Ovary (tissue), 9 donors: Measurements from ENCODE around the gene OBI1. TPM values are rescaled to one million over a fixed set of nuclear protein-coding genes. Genes with fewer than 3 reads are reported as not detected.

Experiments
- DNase-seq, 5 donors: peaks; one replicate each; pipeline ENCODE4 v3.0.0-alpha.2; 2019 to 2020
- H3K27ac ChIP-seq, 2 donors: fragments of 200-600 bp; one replicate each; pipeline versions ENCODE4 v1.5.1 to v1.8.0; 2019 to 2022
- H3K27me3 ChIP-seq: fragments of 200-600 bp; one replicate; pipeline ENCODE4 v1.8.0; 2022
- H3K36me3 ChIP-seq: fragments of 200-600 bp; sonication (generic); one replicate; pipeline ENCODE4 v1.5.1; 2019
- H3K4me1 ChIP-seq: one replicate; pipeline ENCODE4 v1.8.1; 2013; ENCODE audit warnings: mild to moderate bottlenecking, moderate library complexity; ENCODE audit not compliant: insufficient read depth
- H3K4me3 ChIP-seq: fragments of 200-600 bp; sonication (generic); one replicate; pipeline ENCODE4 v1.5.1; 2017
- H3K9me3 ChIP-seq, 2 donors: fragments of 200-600 bp in 1 of 2; sonication (generic) in 1 of 2; one replicate each; pipeline versions ENCODE4 v1.5.1 to v1.8.1; 2013 to 2019; ENCODE audit warnings: mild to moderate bottlenecking in 1 of 2, moderate library complexity in 1 of 2
- CTCF ChIP-seq, 3 donors: fragments of 450-650 bp in 2 of 3; fragments of 200-600 bp in 1 of 3; IDR thresholded peaks; one replicate each; pipeline versions ENCODE4 v1.5.1 to v1.8.0; 2016 to 2022; ENCODE audit warnings: antibody characterized with exemption in 3 of 3, mild to moderate bottlenecking in 1 of 3
- EP300 ChIP-seq: sonication (generic); formaldehyde crosslinking; IDR thresholded peaks from one replicate; pipeline ENCODE4 v1.6.1; 2017; ENCODE audit warnings: antibody characterized with exemption
- POLR2A ChIP-seq: fragments of 450-650 bp; IDR thresholded peaks from one replicate; pipeline ENCODE4 v1.6.1; 2017; ENCODE audit warnings: antibody characterized with exemption, mild to moderate bottlenecking, moderate library complexity
- WGBS, 3 donors: extraction: QIAGEN DNeasy Blood & Tissue Kit in 1 of 3; methylation state at CpG; one replicate each; pipeline versions ENCODE4 v1.1.5 to v1.1.7; 2013 to 2017; 5-methylcytosine and 5-hydroxymethylcytosine counted together
- intact Hi-C, 4 donors: fragments of 100-400 bp; cut with DNase I; formaldehyde crosslinking; loops; one replicate each; pipeline versions ENCODE4 v1.11.0 to v1.15.1; 2022 to 2023
- polyA plus RNA-seq, 2 donors: library from polyadenylated mRNA; stranded (reverse); fragments of 200-250 nt in 1 of 2; fragments of 350-450 nt in 1 of 2; fragmentation: Illumina TruSeq in 1 of 2; extraction: RNeasy Lipid Tissue Mini Kit (QIAGEN cat#74804) in 1 of 2; gene quantifications; one replicate each; pipeline ENCODE4 v1.2.3, GENCODE V29; 2013 to 2014
- total RNA-seq, 7 donors: library from RNA; depleted of rRNA in 2 of 7; stranded (reverse); fragments of >200 nt in 2 of 7; fragmentation: NEBNext Ultra II Directional in 3 of 7; extraction: Animal tissue kit (Norgen Biotek cat#: 25700) in 3 of 7; gene quantifications; one replicate each; pipeline versions ENCODE4 v1.1.0 to v1.2.4, GENCODE V29; 2016 to 2023
- donor health status: DM: no; HTN: no; CAD: no; lungs with moderate emphysema.
- donor health status: DM: no; HTN: no; CAD: no.
- donor health status: Bipolar disorder and iron deficiency.
- donor health status: DM: yes; HTN: yes; CAD: no.
- donor health status: DM: no; HTN: no; CAD: no.
- donor health status: DM: yes; HTN: yes; CAD: no.

OBI1 gene
- total and polyA plus RNA-seq, 9 donors, result 6.5 to 14.0 (median 10.0) TPM

DNA sequence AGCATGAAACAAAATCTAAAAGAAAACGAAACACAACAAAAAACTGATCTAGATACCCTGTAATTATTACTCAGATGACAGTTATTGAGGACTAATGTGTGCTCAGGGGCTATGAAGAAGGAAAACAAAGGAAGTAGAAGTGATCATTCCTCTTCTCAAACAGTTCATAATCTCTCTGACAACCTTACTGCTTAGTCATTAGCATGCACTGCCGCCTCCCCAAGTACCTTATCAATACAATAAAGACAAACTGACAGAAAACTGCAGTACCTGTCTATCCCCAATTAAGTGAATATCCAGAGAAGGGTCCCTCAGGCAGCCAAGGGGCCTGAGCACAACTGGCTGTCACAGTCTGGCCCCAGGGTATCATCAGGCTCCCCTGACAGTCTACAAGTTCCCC is 33.6 kb downstream of the OBI1 start:
- no peak overlapping the region for H3K4me3 ChIP-seq
- no peaks in the 10 kb centered on the region for H3K9me3 ChIP-seq
- intact Hi-C loops, result no loop called here
- no peaks in the 10 kb centered on the region for H3K27me3 ChIP-seq
- TF ChIP-seq EP300, result no peak
- no peak for TF ChIP-seq CTCF (IDR thresholded peaks at IDR 0.05)
- TF ChIP-seq POLR2A, result no peak
- no peak for DNase-seq
- H3K36me3 ChIP-seq, result no peaks in the 10 kb centered on the region
- 94 to 98% (median 96%) methylated on average over 2 of the region's 2 CpGs for WGBS, 3 donors
- no peaks in the 10 kb centered on the region for H3K4me1 ChIP-seq
- H3K27ac ChIP-seq, result no peak overlapping the region

- intact Hi-C loops, result no loop called here
- no peaks in the 10 kb centered on the region for H3K36me3 ChIP-seq
- 97 to 99% (median 98%) methylated on average over 3 of the region's 3 CpGs for WGBS, 3 donors
- no peaks in the 10 kb centered on the region for H3K27me3 ChIP-seq
- H3K4me1 ChIP-seq, result no peaks in the 10 kb centered on the region
- H3K27ac ChIP-seq, result no peak overlapping the region
- no peak overlapping the region for H3K4me3 ChIP-seq
- no peak for TF ChIP-seq CTCF (IDR thresholded peaks at IDR 0.05)
- no peak for DNase-seq
- no peaks in the 10 kb centered on the region for H3K9me3 ChIP-seq
Measured at GRCh38 chr13:78623132-78623531, 35.8 kb downstream of the OBI1 start.

DNA sequence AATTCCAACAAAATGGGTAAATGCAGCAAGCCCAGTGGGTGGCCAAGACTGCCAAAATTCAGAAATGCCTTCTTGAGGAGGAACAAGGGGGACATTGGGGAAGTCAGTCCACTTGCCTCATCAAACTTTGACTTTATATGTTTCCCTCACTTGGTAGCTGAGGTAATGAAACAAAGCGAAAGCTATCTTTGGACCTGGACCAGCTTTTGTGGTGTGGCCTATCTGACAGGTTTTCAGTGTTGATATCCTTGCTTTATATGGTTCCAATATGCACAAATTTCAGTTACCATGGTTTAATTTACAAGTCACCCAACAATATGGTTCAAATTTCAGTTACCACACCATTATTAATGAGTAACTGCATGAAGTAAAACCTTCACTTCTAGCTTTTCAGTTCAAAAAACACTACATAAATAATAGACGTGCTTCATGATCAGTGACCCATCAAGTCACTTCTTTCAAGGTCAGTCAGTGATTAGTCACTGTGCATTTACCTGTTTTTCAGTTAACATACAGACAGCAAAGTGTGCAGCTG is 38.0 kb downstream of the OBI1 start:
- Histone ChIP-seq H3K9me3 (no peaks in the 10 kb centered on the region), H3K27ac (no peak overlapping the region), H3K36me3 (no peaks in the 10 kb centered on the region), H3K4me3 (no peak overlapping the region), H3K27me3 (no peaks in the 10 kb centered on the region), H3K4me1 (no peaks in the 10 kb centered on the region)
- intact Hi-C loops, result no loop called here
- 88 to 99% (median 91%) methylated on average over 2 of the region's 2 CpGs for WGBS, 3 donors
- TF ChIP-seq POLR2A, result no peak
- no peak for DNase-seq

DNA sequence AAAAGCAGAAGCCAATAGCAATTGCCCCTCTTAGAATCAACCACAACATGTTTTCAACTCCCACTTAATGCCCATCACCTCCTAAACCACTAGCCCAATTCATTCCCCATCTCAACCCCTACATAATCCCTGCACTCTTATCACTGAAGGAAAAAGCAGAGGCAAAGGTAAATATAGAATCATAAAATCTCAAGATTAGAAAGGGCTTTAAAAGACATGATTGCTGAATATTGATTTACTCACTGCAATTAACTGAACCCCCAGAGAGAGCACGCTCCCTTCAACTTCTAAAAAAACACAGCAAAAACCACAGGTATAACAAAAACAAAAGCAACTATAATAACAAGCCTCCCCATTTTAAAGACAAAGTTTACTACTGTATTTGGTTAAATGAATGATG is 40.5 kb downstream of the OBI1 start:
- TF ChIP-seq CTCF (IDR thresholded peaks at IDR 0.05), result no peak
- TF ChIP-seq EP300, result no peak
- TF ChIP-seq POLR2A, result no peak
- Histone ChIP-seq H3K4me1 (no peaks in the 10 kb centered on the region), H3K9me3 (no peaks in the 10 kb centered on the region), H3K4me3 (no peak overlapping the region), H3K36me3 (no peaks in the 10 kb centered on the region), H3K27ac (no peak overlapping the region), H3K27me3 (no peaks in the 10 kb centered on the region)
- no peak for DNase-seq
- 92 to 99% (median 98%) methylated on average over 1 of the region's 1 CpG for WGBS, 3 donors
- intact Hi-C loops, result no loop called here

DNA sequence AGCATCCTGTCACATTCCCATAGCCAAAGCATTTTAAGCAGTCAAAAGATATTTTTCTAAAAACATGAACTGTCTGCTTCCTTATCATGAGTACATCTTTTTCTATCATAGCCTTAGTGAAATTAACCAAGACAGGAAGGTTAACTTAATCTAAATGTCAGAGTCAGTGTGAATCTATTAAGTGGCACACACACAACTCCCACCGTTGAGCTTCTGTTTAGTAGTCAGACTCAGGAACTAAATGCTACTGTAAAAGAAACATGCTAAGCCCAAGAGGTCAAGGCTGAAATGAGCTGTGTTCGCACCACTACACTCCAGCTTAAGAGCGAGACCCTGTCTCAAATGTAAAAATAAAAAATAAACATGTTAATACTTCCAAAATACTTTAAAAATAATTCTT is 47.9 kb downstream of the OBI1 start:
- Histone ChIP-seq H3K27ac (no peak overlapping the region), H3K9me3 (no peaks in the 10 kb centered on the region), H3K4me3 (no peak overlapping the region), H3K36me3 (no peaks in the 10 kb centered on the region), H3K4me1 (peaks cover 9% of the 10 kb centered on the region), H3K27me3 (no peaks in the 10 kb centered on the region)
- DNase-seq, result no peak
- TF ChIP-seq POLR2A, result no peak
- TF ChIP-seq EP300, result no peak
- no peak for TF ChIP-seq CTCF (IDR thresholded peaks at IDR 0.05)
- intact Hi-C loops, result no loop called here
- 6 to 26% (median 15%) methylated on average over 3 of the region's 3 CpGs for WGBS, 3 donors
